Esophagus squamous epithelium (tissue), 5 donors: Measurements from ENCODE around the gene ACAP2. TPM values are rescaled to one million over a fixed set of nuclear protein-coding genes. Genes with fewer than 3 reads are reported as not detected.

Experiments used
- DNase-seq: peaks from one replicate; lab custom pipeline; 2025; lab: John Stamatoyannopoulos, UW
- H3K27ac ChIP-seq, 4 donors: fragments of 200-600 bp; sonication (generic); one replicate each; pipeline ENCODE4 v1.5.1; 2016 to 2019; ENCODE audit warnings: mild to moderate bottlenecking in 1 of 4
- H3K27me3 ChIP-seq, 4 donors: fragments of 200-600 bp; sonication (generic); 1 replicate in 3 of 4; 2 replicates in 1 of 4; pipeline versions ENCODE4 v1.5.1 to v1.6.0; 2017 to 2021; ENCODE audit warnings: antibody characterized with exemption in 1 of 4
- H3K36me3 ChIP-seq, 3 donors: fragments of 200-600 bp; sonication (generic); one replicate each; pipeline ENCODE4 v1.5.1; 2016 to 2019
- H3K4me1 ChIP-seq, 3 donors: fragments of 200-600 bp; sonication (generic); one replicate each; pipeline ENCODE4 v1.5.1; 2017 to 2019
- H3K4me3 ChIP-seq, 4 donors: fragments of 200-600 bp; sonication (generic); 1 replicate in 3 of 4; 2 replicates in 1 of 4; pipeline ENCODE4 v1.5.1; 2016 to 2019; ENCODE audit warnings: mild to moderate bottlenecking in 2 of 4, moderate library complexity in 1 of 4
- H3K9me3 ChIP-seq, 3 donors: fragments of 200-600 bp; sonication (generic); one replicate each; pipeline ENCODE4 v1.5.1; 2016 to 2019
- POLR2A ChIP-seq, 4 donors: fragments of 450-650 bp; IDR thresholded peaks; one replicate each; pipeline ENCODE4 v1.6.1; 2017; ENCODE audit warnings: antibody characterized with exemption in 4 of 4, mild to moderate bottlenecking in 4 of 4, moderate library complexity in 3 of 4
- WGBS, 2 donors: methylation state at CpG; one replicate each; pipeline ENCODE4 v1.1.5; 2018; 5-methylcytosine and 5-hydroxymethylcytosine counted together
- intact Hi-C: fragments of 100-400 bp; cut with DNase I; formaldehyde crosslinking; loops from one replicate; pipeline ENCODE4 v1.15.0; 2022
- total RNA-seq, 4 donors: library from RNA; depleted of rRNA; stranded (reverse); fragments of >200 nt; gene quantifications; one replicate each; pipeline ENCODE4 v1.1.0, GENCODE V29; 2016
- TF ChIP-seq, protein P1 (sequence below), 6 experiments: fragments of 450-650 bp in 4 of 6; fragments of 200-600 bp in 2 of 6; sonication (generic) in 2 of 6; IDR thresholded peaks; one replicate each; pipeline ENCODE4 v1.5.1; 2016 to 2019; ENCODE audit warnings: antibody characterized with exemption in 6 of 6, mild to moderate bottlenecking in 4 of 6, moderate library complexity in 4 of 6
- donor health status: DM: yes; HTN: yes; CAD: no.

Gene ACAP2
- total RNA-seq, 4 donors from 2014 or later = 46.7 to 71.5 (median 50.8) TPM

DNA sequence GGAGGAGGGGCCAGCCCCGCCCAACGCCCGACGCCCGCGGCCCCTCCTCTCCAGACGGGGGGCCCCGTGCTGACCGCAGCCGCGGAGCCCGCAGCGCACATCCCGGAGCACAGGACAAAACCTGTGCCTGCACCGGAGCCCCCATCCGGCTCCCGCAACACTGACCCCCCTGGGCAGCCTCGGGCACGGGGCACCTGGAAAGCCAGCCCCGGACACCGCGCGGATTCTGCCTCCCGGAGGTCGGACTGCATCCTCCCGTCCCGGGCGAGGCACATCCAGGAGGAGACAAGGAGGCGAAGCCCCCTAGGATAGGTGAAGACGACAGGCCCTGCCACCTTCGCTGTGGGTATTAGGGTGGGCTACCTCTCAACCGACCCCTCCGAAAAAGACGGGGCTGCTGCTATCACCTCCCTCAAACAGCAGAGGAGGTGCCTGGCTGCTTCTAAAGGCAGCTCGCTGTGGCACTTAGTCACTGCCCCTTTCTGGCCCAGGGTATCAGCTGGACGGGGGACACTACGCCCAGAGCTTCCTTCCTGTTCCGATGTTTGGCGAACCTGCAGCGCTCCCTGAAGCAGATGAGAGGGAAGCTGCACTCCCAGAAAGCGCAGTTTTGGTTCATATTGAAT lies 182.4 kb downstream of the ACAP2 start:
- no peak for DNase-seq
- TF ChIP-seq POLR2A (IDR thresholded peaks at IDR 0.05) = no peak
- TF ChIP-seq, protein P1, sequence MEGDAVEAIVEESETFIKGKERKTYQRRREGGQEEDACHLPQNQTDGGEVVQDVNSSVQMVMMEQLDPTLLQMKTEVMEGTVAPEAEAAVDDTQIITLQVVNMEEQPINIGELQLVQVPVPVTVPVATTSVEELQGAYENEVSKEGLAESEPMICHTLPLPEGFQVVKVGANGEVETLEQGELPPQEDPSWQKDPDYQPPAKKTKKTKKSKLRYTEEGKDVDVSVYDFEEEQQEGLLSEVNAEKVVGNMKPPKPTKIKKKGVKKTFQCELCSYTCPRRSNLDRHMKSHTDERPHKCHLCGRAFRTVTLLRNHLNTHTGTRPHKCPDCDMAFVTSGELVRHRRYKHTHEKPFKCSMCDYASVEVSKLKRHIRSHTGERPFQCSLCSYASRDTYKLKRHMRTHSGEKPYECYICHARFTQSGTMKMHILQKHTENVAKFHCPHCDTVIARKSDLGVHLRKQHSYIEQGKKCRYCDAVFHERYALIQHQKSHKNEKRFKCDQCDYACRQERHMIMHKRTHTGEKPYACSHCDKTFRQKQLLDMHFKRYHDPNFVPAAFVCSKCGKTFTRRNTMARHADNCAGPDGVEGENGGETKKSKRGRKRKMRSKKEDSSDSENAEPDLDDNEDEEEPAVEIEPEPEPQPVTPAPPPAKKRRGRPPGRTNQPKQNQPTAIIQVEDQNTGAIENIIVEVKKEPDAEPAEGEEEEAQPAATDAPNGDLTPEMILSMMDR (IDR thresholded peaks at IDR 0.05) = no peak
- peak overlapping the region; percentile 60 to 81 (median 64) for H3K4me3 ChIP-seq
- 0 to 10% methylated on average over 2 to 3 of the region's 41 CpGs for WGBS, 2 donors
- no peaks in the 10 kb centered on the region for H3K27me3 ChIP-seq
- peak overlapping the region; percentile 87 to 96 (median 94) for H3K27ac ChIP-seq
- peaks cover 9 to 56% (median 29%) of the 10 kb centered on the region in 3 donors for H3K4me1 ChIP-seq
- intact Hi-C loops = loop anchor here (5.0 kb wide), 1 partner anchor 578 kb away; no protein-coding TSS in a partner anchor
- H3K36me3 ChIP-seq = peaks cover 0 to 11% (median 0%) of the 10 kb centered on the region in 3 donors
- no peaks in the 10 kb centered on the region for H3K9me3 ChIP-seq

DNA sequence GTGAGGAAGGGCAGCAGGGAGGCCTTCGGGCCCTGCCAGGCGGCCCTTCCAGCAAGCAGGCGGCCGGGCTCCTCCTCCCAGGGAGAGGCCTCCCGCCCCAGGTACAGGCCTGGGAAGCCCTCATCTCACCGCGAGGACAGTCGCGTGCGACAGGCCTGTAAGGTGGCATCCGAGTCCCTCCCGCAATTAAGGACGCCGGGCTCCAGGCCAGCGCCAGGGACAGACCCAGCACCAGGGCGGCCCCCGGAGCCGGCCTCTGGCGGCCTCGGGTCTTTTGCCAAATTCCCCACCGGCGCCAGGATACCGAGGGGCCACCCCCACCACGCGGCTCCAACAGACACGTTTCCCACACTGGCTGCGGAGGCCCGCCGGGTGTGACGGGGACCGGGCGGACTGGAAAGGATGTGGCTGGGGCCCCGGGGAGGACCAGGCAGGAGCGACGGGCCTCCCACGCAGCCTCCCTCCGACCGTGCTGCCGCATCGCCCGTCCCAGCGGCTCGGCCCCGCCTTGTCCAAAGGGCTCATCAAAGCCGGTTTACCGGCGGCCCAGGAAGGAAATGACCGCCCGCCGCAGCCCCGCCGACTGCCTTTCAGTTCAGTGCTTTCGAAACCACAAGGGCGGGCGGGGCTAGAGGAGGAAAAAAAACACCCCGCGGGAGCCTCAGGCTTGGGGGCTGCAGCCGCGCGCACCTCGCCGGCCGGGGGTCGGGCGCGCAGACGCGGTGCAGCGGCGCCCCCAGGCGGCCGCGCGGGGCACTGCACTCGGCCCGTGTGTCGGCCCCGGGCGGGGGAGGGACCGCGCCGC lies 183.1 kb downstream of the ACAP2 start:
- Histone ChIP-seq H3K27me3 (no peaks in the 10 kb centered on the region), H3K4me3 (peak overlapping the region; percentile 60 to 81 (median 64)), H3K9me3 (no peaks in the 10 kb centered on the region), H3K36me3 (peaks cover 0 to 7% (median 0%) of the 10 kb centered on the region in 3 donors), H3K27ac (peak overlapping the region; percentile 87 to 96 (median 94)), H3K4me1 (peaks cover 9 to 55% (median 29%) of the 10 kb centered on the region in 3 donors)
- peak; percentile 77 for DNase-seq
- TF ChIP-seq POLR2A (IDR thresholded peaks at IDR 0.05) = peak in 2 of 4 donors; percentile 67 to 74
- TF ChIP-seq, protein P1 (IDR thresholded peaks at IDR 0.05) = peak in 5 of 6 experiments; percentile 12 to 100 (median 99)
- 0% methylated on average over 9 to 18 of the region's 82 CpGs for WGBS, 2 donors
- intact Hi-C loops = loop anchor here (5.0 kb wide), 2 partner anchors 152 to 577 kb away; no protein-coding TSS in a partner anchor

DNA sequence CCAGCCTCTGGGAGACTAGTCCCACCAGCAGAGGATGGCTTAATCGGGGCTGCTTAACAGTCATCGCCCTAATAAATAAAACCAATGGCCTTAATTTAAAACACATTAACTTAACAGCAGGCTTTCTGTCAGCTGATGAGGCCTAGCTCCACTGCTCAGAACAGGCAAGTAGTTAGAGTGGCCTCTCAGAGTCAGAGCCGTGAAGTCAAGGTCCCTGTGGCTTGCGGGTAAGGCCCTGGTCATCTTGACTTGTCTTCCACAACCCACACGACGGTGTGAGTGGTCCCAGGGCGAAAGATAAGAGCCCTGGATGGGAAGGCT lies 183.7 kb downstream of the ACAP2 start:
- Histone ChIP-seq H3K27ac (peak overlapping the region; percentile 87 to 96 (median 94)), H3K4me3 (peak overlapping the region; percentile 60 to 81 (median 64)), H3K4me1 (peaks cover 9 to 52% (median 29%) of the 10 kb centered on the region in 3 donors), H3K27me3 (no peaks in the 10 kb centered on the region), H3K36me3 (peaks cover 0 to 7% (median 0%) of the 10 kb centered on the region in 3 donors), H3K9me3 (no peaks in the 10 kb centered on the region)
- no peak for DNase-seq
- intact Hi-C loops = loop anchor here (5.0 kb wide), 1 partner anchor 152 kb away; no protein-coding TSS in a partner anchor
- WGBS, 2 donors = 40% methylated on average over 3 of the region's 7 CpGs; no CpG with 5 or more reads in 1 of the 2 donors
- TF ChIP-seq POLR2A (IDR thresholded peaks at IDR 0.05) = no peak
- TF ChIP-seq, protein P1 (IDR thresholded peaks at IDR 0.05) = no peak

DNA sequence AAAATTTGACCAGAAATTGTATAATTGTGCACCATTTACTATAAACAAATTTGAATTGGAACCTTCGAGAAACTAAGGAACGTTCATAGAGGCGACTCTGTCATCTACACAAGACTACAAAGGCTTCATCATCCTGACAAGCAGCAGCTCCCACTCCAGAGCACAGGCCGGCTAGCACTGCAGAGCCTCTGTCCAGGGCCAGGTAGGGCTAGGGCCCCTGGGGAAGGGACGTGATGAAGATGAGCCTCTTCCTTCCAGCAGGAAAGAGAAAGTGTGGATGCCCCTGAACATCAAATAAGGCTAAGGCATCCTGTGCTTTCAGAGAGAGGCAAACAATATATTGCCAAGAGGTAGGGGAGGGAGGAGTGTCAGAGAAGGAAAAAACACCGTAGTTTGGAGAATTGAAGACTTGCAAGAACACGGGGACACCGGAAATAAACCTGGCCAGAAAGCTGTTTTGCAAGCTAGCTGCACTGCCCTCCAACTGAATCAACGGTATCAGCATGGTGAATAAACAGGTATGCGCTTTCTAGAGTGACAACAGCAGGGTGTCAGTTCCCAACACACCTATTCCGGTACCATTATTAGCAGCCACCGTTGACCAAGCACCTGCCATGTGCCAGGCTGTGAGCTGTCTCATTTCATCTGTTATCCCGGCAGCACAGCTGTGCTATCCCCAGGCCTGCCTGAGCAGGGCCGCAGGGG lies 184.2 kb downstream of the ACAP2 start:
- Histone ChIP-seq H3K36me3 (peaks cover 0 to 7% (median 0%) of the 10 kb centered on the region in 3 donors), H3K9me3 (no peaks in the 10 kb centered on the region), H3K27me3 (no peaks in the 10 kb centered on the region), H3K4me3 (peak overlapping the region in 1 of 4 donors; percentile 81), H3K27ac (peak overlapping the region; percentile 87 to 96 (median 94)), H3K4me1 (peaks cover 9 to 52% (median 34%) of the 10 kb centered on the region in 3 donors)
- no peak for TF ChIP-seq POLR2A (IDR thresholded peaks at IDR 0.05)
- TF ChIP-seq, protein P1 (IDR thresholded peaks at IDR 0.05) = no peak
- no peak for DNase-seq
- intact Hi-C loops = loop anchor here (5.0 kb wide), 1 partner anchor 151 kb away; no protein-coding TSS in a partner anchor
- 53 to 57% methylated on average over 13 to 14 of the region's 14 CpGs for WGBS, 2 donors
